Skin epidermis (tissue), 12 donors: ENCODE measurements around the gene RAB6B.

Source experiments
- H3K27ac ChIP-seq, 21 experiments: fragments of 200-600 bp; sonication (generic) in 11 of 21; one replicate each; pipeline ENCODE4 v1.5.0; 2020; ENCODE audit warnings: mild to moderate bottlenecking in 3 of 21, inconsistent platforms in 2 of 21, moderate library complexity in 2 of 21
- H3K4me3 ChIP-seq, 7 experiments: fragments of 200-600 bp; sonication (generic) in 2 of 7; one replicate each; pipeline ENCODE4 v1.5.0; 2020; ENCODE audit warnings: inconsistent platforms in 2 of 7, mild to moderate bottlenecking in 2 of 7, moderate library complexity in 1 of 7

RAB6B gene

DNA sequence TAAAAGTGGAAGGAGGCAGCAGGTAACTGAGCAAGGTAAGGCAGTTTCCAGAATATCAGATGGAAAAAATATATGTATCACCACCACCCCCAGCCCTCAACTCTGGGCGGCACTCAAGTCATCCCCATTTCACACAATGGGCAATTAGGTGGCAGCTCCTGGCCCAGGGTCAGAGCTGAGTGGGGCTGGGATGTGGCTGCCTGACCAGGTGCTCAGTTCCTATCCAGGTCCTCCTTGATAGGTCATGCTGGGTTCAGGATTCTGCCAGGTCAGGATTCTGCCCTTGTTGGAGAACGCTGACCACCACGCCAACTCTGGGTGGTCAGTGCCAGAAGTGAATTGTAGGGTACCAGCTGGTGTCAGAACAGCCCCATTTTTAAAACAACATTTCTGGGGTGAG is 29.5 kb downstream of the RAB6B start:
- no peak overlapping the region for H3K27ac ChIP-seq

DNA sequence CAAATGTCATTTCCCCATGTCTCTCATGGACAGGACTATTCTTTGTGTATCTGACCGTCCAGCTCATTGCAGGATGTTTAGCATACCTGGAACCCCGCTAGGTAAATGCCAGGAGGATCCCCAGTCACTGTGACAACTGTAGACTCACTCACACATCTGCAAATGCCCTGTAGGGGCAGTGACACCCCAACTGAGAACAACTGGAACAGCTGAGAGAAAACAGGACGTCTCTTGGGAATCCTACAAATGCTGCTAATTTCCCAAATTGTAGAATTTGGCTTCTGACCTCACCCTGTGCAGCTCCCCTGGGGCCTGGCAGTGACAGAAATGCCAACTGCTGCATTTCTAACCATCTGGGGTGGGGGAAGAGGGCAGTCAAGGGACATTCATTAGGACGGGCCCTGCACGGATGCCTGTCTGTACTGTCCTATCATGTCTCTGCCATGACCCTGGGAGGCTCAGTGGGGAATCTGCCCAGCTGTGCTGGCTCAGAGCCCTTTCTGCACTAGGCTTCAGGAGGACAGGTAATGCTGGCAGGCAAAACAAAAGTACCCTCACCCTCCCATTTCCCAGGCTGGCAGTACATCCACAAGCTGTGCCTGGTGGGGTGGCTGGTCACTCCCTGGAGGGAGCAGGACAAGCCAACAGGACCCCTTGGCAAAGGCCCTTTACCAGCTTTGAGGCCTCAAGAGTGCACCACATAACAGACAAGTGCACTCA is 30.4 kb downstream of the RAB6B start:
- H3K4me3 ChIP-seq = no peak overlapping the region
- H3K27ac ChIP-seq = no peak overlapping the region

More for the DNA sequence above, 29.5 kb downstream of the RAB6B start:
- no peak overlapping the region for H3K4me3 ChIP-seq

DNA sequence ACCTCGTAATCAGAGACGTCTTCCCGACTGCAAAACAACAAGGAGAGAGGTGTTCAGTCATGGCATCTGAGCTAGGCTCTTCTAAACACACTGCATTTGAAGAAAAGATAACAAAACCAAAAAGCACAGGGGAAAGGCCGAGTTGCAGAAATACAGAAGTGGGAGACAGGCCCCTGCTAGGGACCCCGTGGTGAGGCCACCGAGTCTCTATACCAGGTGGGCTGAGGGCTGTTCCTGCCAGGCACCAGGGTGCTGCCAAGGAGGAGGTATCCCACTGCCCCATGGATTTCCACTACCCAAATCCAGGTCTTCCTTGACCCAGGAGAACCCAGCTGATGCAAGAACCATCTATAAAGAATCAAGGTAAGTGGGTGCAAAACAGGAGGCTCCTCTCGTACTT is 31.1 kb downstream of the RAB6B start:
- no peak overlapping the region for H3K4me3 ChIP-seq
- H3K27ac ChIP-seq = no peak overlapping the region

DNA sequence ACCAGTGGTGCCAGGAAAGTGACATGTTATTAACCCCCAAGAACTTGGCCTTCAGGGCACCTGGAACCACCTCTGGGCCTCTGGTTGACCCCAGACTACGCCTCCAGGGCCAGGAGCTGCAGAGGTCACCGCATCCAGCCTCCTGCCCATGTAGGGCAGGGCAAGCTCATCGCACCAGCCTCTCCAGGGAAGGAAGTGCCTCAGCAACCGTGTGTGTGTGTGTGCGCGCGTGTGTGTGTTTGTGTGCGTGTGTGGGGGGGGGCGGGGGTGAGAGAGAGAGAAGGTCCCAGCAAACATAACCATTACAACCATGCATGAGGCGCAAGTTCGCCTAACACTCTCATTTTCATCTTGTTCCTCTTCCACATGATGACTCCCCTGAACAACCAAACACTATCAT is 31.8 kb downstream of the RAB6B start:
- H3K27ac ChIP-seq = no peak overlapping the region
- no peak overlapping the region for H3K4me3 ChIP-seq

GRCh38 chr3:133862161-133862560 is 33.5 kb downstream of the RAB6B start:
- H3K4me3 ChIP-seq = no peak overlapping the region
- no peak overlapping the region for H3K27ac ChIP-seq

DNA sequence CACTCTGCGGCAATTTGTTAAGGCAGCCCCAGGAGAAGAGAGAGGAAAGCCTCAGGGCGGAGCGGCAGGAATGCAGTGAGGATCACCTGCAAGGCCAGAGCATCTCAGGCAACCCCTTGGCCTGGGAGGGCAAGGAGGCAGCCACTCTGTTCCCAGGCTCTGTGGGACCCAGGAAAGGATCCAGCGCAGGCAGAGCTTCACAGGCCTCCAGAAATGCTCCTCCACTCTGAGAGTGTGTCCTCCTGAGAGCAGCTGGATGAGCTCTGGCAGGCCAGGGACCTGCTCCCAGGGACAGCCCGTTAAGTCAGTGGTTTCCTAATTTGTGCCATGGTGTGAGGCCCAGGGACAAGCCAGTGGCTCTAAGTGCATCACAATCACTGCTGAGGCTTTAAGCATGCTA is 35.2 kb downstream of the RAB6B start:
- no peak overlapping the region for H3K4me3 ChIP-seq
- no peak overlapping the region for H3K27ac ChIP-seq

DNA sequence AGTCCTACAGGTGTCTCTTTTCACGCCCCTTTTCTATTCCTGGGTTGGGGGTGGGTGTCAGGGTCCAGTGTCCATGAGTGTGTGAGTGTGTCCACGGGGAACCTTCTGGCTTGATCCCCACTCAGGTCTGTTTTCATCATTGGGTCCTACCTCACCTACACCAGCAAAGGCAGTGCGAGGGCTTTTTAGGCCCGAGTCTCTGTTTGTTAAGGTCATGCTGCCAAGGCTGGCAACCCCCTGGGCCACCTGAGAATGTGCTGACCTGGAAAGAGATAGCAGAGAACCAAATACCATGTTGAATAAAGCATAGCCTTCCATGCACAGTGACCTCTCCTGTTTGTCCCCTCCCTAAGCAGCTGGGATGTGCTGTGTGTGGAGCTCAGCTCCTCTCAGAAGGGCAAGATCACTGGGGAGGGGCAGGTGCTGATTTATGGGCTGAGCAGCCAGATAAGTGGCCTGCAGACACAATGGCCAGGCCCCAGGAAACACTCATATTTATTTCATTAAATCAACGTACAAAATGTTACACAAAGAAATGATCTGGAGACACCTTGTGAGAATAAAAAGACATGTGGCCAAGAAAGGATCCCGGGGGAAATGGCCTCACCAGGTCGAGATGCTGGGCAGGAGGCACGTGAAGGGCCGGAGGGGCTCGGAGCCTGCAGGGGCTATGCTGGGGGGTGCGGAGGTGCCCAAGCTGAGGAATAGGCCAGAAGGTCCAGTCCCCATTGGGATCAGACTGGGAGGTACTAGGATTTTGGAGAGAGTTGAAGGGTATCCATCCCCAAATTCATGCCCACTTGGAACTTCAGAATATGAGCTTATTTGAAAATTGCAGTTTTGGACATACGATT is 36.1 kb downstream of the RAB6B start:
- Histone ChIP-seq H3K4me3 (no peak overlapping the region), H3K27ac (no peak overlapping the region)

DNA sequence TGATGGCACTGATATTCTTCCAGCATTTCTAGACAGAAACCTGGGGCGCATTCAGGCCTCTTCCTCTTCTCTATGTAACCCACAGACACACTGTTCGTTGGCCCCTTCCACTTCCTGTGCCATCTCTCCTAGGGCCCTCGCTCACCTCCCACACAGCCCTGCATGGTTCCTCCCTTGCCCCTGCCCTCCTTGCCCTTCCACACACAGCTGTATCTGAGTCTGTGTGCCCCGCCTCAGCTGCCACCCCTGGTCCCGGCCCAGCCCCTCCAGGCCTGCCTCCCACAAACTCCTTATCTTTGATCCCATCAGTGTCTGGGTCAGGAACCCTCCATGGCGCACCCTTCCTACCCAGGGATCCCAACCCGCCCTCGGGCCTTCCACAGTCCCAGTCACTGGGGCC is 37.9 kb downstream of the RAB6B start:
- Histone ChIP-seq H3K27ac (no peak overlapping the region), H3K4me3 (no peak overlapping the region)

GRCh38 chr3:133856316-133856715 is 39.4 kb downstream of the RAB6B start:
- Histone ChIP-seq H3K4me3 (no peak overlapping the region), H3K27ac (no peak overlapping the region)

DNA sequence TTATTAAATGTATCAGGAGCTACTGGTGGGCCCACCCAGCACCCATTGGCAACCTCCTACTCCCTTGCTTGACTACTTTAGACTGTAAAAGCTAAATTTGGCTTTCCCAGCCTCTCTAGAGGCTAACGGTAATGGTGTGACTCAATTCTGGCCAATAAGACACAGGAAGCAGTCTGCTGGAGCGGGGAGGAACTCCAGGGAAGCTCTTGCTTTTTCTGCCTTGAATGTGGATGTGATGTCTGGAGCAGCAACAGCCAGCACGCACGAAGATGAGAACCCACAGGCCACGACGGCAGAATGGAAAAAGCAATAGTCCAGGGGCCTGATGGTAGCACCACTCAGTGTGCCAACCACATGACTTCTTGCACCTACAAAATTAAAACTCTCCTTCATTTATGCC is 39.9 kb downstream of the RAB6B start:
- Histone ChIP-seq H3K27ac (no peak overlapping the region), H3K4me3 (no peak overlapping the region)

DNA sequence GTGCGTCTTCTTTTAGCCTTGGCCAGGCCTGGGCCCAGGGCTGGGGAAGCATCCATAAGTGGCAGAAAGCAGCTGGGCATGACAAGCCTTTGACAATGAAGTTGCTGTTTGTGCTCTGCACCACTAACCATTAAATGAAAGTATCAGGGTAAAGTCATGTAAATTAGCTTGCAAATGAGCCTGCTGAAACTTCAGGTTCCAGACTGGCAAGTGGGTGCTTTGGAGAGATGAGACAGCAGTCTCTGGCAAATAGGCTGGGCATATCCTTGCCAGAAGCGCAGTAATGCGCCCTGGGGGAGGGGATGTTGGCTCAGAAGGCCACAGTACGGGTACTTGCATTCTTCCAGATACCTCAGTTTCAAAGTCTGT is 40.7 kb downstream of the RAB6B start:
- Histone ChIP-seq H3K27ac (no peak overlapping the region), H3K4me3 (no peak overlapping the region)

DNA sequence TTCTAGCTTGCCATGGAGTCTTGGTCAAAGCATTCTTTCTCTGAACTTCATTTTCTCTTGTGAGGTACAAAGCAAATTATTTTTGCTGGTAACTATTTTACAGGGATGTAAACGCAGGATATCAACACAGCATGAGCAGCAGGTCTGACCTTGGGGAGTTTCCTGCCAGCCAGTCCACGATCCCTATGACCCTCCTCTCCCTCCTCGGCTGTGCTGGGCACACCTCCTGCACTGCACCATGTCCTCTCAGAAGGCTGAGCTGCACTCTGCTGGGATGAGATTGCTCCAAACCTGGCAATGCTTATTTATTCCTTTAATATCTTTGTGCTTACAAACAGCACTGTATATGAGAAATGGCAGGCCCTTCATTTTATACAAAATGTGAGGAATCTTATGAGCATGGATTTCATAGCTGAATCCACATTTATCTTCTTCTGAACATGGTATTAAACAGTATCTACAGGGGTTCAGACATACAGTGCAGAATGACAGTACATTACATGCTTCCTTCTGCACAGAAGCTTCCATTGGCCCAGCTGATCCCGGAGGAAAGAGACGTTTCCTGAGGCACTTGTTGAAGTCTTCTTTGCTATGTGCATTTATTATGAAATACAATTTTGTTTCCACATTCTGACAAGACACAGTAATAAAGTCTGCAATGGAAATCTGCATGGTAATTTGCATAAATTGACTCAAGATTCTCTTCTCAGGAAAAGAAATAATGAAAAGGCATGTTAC is 41.2 kb downstream of the RAB6B start:
- H3K4me3 ChIP-seq = no peak overlapping the region

DNA sequence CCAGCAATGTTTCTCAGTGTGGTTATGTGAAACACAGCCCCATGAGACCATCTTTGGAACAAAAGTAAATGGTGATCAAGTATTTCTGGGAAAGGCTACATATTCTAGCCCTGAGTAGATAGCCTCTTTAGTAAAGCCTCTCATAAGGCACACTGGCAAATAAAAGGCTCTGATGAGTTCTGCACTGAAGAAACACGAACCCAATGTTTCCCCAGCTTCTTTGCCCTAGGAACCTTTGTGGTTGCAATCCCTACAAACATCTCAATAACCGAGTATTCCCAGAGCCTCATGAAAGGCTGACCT is 41.8 kb downstream of the RAB6B start:
- H3K4me3 ChIP-seq = no peak overlapping the region
- no peak overlapping the region for H3K27ac ChIP-seq

More for the DNA sequence above, 41.2 kb downstream of the RAB6B start:
- no peak overlapping the region for H3K27ac ChIP-seq

GRCh38 chr3:133853063-133853924 is 42.4 kb downstream of the RAB6B start:
- Histone ChIP-seq H3K27ac (no peak overlapping the region), H3K4me3 (no peak overlapping the region)

DNA sequence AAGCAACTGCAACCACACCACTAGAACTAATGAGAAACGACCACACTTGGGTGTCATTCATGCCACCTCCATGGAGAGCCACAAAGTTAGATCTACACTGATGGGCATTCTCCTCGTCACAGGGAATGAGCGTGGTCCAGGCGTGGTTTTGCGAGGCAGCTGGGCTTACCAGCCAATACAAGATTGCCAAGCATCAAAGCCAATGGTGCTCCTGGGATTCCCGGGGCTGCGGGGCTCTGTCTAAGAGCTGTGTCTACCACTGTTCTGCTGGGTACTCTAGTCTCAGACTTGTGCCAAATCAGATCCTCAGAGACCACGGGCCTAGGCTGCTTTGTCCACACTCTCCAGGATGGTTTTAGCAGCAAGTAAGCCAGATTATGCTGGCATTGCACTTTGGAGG is 43.8 kb downstream of the RAB6B start:
- no peak overlapping the region for H3K4me3 ChIP-seq
- no peak overlapping the region for H3K27ac ChIP-seq

DNA sequence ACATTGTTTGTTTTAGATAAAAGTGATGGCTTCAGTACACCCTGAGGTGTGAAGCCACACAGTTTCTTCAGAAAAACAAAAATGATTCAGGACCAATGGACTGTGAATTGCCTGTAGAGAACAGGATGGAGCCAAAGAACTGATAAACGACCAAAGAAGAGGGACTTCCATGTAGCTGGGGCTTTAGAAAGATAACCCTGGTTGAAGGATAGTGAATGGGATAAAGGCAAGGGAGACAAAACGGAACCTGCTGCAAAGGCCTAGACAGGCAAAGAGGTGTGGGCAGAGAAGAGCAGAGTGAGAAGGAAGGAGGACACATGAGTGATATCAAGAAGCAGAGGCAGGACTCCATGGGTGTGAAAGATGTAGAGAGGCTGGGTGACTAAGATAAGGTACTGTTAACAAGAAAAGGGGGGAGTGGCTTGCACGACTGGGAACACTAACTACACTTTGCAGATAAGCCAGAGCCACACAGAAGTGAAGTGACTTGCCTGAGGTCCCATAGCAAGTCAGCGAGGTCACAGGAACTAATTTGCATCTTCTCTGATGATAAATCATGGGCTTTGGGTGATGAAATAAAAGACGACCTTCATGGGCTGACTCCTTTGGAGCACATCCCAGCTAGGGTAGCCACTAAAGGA is 44.3 kb downstream of the RAB6B start:
- no peak overlapping the region for H3K4me3 ChIP-seq
- H3K27ac ChIP-seq = no peak overlapping the region

DNA sequence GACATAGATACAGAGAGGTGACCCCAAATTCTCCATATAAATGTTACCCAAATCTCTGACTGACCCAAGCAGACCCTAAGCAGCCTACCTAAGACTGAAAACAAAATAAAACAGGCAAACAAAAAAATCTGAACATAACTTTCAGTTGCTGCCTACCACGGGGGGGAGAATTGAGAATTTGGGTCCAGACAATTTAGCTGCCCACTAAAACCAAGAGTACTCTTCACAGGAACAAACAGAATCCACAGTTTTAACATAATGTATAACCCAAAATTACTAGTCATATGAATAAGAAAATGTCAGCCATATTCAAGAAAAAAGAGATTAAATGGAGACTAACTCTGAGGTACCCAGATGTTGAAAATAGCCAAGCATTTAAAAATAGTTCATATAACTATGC is 45.6 kb downstream of the RAB6B start:
- no peak overlapping the region for H3K4me3 ChIP-seq

GRCh38 chr3:133849346-133849745 is 46.3 kb downstream of the RAB6B start:
- Histone ChIP-seq H3K27ac (no peak overlapping the region), H3K4me3 (no peak overlapping the region)

More for the DNA sequence above, 45.6 kb downstream of the RAB6B start:
- H3K27ac ChIP-seq = no peak overlapping the region

DNA sequence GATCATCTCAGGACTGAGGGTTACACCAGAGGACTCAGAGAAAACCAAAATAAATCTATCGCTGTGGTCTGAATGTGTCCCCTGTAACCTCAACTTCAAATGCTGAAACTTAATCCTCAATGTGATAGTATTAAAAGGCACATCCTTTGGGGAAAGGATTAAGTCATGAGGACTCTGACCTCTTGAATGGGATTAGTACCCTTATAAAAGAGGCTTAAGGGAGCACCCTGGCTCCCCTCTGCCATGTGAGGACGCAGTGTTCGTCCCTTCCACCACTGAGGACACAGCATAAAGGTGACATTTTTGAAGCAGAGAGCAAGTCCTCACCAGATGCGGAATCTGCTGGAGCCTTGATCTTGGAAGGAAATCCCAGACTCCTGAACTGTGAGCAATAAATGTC is 50.6 kb downstream of the RAB6B start:
- Histone ChIP-seq H3K4me3 (no peak overlapping the region), H3K27ac (no peak overlapping the region)

DNA sequence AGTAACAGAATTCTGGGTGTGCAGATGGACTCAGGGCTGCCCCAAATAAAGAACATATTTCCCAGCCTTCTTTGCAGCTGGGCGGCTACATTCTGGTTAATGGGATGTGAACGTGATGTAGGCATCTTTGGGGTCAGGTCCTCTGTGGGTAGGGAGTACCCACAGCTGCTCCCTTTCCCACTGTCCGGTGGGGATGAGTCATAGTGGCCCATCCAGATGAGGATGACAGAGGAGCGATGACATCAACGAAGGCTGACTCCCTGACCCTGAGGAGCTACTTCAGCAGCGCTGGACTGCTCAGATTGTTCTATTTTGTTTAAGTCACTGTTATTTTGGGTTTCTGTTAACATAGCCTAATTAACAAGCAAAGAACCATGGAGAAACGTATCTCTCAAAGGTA is 52.0 kb downstream of the RAB6B start:
- no peak overlapping the region for H3K4me3 ChIP-seq
- H3K27ac ChIP-seq = no peak overlapping the region
